ENCODE results near the gene PCK2. TPM values are rescaled to one million over a fixed set of nuclear protein-coding genes. Genes with fewer than 3 reads are reported as not detected.

PCK2 gene
- total RNA-seq, 4 donors from 2014 or later = 15.4 to 29.0 (median 21.0) TPM

- DNase-seq (ENCODE audit: low spot score in 2 of 2) = no peak
- TF ChIP-seq CTCF (IDR thresholded peaks at IDR 0.05) (no peak), POLR2A (IDR thresholded peaks at IDR 0.05) (no peak)
- peak overlapping the region; percentile 63 for H3K4me3 ChIP-seq (ENCODE audit: low read depth, poor library complexity, severe bottlenecking)
- WGBS, 2 donors = 10 to 11% methylated on average over 9 of the region's 9 CpGs
- intact Hi-C loops (cut with DNase I; ENCODE audit: low total_unique reads) = no loop called here
Observed at GRCh38 chr14:24145690-24146452, 51.8 kb downstream of the PCK2 start.

GRCh38 chr14:24146453-24146977 lies 52.4 kb downstream of the PCK2 start, which contains the start of gene PSME2:
PSME2 (minus strand) TSS chr14:24146610; CDS start chr14:24146581, 29 bp downstream.
- intact Hi-C loops (cut with DNase I; ENCODE audit: low total_unique reads) = no loop called here
- WGBS, 2 donors = 1 to 2% methylated on average over 20 to 25 of the region's 25 CpGs
- DNase-seq (ENCODE audit: low spot score in 2 of 2) = peak; percentile 92 to 98
- H3K4me3 ChIP-seq (ENCODE audit: low read depth, poor library complexity, severe bottlenecking) = peak within 1 kb of the TSS; percentile 94
- TF ChIP-seq POLR2A (IDR thresholded peaks at IDR 0.05) = no peak
- peak in 1 of 3 donors; percentile 14 for TF ChIP-seq CTCF (IDR thresholded peaks at IDR 0.05)

GRCh38 chr14:24146978-24147760 lies 53.1 kb downstream of the PCK2 start, which contains the start of gene RNF31:
RNF31 (plus strand) TSS chr14:24147498; CDS start chr14:24147699, 201 bp downstream.
- H3K4me3 ChIP-seq (ENCODE audit: low read depth, poor library complexity, severe bottlenecking) = peak within 1 kb of the TSS; percentile 94
- peak; percentile 99 to 100 for DNase-seq (ENCODE audit: low spot score in 2 of 2)
- TF ChIP-seq POLR2A (IDR thresholded peaks at IDR 0.05) = no peak
- TF ChIP-seq CTCF (IDR thresholded peaks at IDR 0.05) = no peak
- intact Hi-C loops (cut with DNase I; ENCODE audit: low total_unique reads) = no loop called here
- WGBS, 2 donors = 1% methylated on average over 34 to 45 of the region's 57 CpGs

GRCh38 chr14:24147761-24148428 lies 53.8 kb downstream of the PCK2 start:
- 4 to 12% methylated on average over 15 to 25 of the region's 29 CpGs for WGBS, 2 donors
- no peak for TF ChIP-seq POLR2A (IDR thresholded peaks at IDR 0.05)
- no peak for TF ChIP-seq CTCF (IDR thresholded peaks at IDR 0.05)
- intact Hi-C loops (cut with DNase I; ENCODE audit: low total_unique reads) = no loop called here
- peak in 1 of 2 donors; percentile 82 for DNase-seq (ENCODE audit: low spot score in 2 of 2)
- peak overlapping the region; percentile 94 for H3K4me3 ChIP-seq (ENCODE audit: low read depth, poor library complexity, severe bottlenecking)

- DNase-seq (ENCODE audit: low spot score in 2 of 2) = no peak
- TF ChIP-seq POLR2A (IDR thresholded peaks at IDR 0.05) (no peak), CTCF (IDR thresholded peaks at IDR 0.05) (no peak)
- intact Hi-C loops (cut with DNase I; ENCODE audit: low total_unique reads) = no loop called here
- no peak overlapping the region for H3K4me3 ChIP-seq (ENCODE audit: low read depth, poor library complexity, severe bottlenecking)
- 87 to 100% methylated on average over 3 of the region's 3 CpGs for WGBS, 2 donors
Observed at GRCh38 chr14:24149302-24149969, 55.3 kb downstream of the PCK2 start.

Measured in lower leg skin (tissue), 4 donors.